Measurements from ENCODE around the gene CBARP.
A peak's percentile ranks its signal among the peaks of the same experiment; 100 is the strongest.

CBARP gene

DNA sequence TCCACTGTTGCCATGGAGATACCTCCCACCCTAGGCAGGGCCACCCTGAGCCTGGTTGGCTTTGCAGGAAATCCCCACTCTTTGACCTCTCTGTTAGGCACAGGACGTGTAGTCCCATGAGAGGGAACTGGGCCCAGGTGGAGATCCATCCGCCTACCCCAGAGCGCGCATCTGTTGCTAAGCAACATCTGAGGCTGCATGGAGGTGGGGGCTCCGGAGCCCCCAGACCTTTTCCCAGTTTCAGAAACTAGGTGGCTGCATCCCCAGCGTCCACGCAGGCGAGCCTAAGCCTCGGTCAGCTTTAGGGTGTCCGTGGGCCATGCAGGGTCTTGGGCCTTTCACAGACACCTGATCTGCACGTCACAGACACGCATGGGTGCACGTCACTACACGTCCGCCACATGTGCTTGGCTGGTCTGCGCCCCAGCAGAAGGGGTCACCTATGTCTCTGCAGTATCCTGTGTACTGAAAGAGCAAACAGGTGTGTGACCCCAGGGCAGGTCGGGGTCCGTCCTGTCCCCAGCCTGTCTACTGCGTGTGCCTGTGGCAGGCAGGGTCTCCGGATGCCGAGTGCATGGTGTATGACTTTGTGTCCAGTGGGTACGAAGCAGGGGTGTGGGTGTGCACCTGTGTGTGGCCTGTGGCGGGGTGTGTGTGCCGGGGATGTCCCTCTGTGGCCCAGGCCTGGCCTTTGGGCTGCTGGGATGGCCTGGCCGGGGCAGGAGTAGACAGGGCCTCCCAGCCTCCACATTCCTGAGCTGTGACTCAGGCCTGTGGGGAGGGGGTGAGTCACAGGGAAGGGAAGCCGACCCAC lies 27.2 kb upstream of the CBARP start:
- no peak for DNase-seq

DNA sequence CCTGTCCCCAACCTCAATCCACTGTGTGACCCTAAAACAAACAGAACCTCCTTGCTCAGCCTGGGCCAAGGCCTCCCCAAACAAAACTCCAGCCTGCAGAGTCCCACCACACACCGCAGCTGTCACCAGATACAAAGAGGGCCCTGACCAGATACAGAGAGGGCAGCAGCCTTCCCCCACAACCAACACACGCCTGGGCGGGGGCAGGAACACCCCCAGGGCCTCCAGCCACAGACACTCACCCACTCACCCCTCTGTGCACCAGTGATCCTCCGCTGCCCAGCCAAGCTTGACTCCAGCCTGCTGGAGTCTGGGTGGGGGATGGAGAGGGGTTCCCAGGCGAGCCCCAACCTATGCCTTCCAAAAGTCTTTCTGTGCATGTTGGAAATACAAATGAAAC lies 25.4 kb upstream of the CBARP start:
- DNase-seq = no peak

DNA sequence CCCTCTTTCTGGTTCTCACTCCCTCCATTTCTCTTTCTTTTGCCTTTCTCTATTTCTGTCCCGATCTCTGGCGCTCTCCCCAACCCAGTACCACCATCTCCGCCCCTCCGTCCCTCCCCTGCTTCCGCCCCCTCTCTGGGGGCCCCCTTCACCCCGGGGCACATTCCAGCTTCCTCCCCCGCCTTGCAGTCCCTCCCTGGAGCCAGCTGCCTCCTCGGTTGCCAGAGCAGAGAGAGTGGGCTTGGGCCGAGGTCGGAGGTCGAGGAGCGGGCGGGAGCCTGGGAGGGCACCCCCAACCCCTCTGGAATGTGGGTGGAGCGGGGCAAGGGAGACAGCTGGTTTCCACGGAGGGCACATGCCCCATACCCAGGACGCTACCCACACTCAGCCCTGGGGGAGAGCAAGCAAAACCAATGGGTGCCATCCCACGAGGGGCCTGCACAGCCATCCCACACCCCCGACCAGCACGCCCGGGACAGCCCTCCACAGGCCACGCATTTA lies 24.9 kb upstream of the CBARP start:
- DNase-seq = no peak

DNA sequence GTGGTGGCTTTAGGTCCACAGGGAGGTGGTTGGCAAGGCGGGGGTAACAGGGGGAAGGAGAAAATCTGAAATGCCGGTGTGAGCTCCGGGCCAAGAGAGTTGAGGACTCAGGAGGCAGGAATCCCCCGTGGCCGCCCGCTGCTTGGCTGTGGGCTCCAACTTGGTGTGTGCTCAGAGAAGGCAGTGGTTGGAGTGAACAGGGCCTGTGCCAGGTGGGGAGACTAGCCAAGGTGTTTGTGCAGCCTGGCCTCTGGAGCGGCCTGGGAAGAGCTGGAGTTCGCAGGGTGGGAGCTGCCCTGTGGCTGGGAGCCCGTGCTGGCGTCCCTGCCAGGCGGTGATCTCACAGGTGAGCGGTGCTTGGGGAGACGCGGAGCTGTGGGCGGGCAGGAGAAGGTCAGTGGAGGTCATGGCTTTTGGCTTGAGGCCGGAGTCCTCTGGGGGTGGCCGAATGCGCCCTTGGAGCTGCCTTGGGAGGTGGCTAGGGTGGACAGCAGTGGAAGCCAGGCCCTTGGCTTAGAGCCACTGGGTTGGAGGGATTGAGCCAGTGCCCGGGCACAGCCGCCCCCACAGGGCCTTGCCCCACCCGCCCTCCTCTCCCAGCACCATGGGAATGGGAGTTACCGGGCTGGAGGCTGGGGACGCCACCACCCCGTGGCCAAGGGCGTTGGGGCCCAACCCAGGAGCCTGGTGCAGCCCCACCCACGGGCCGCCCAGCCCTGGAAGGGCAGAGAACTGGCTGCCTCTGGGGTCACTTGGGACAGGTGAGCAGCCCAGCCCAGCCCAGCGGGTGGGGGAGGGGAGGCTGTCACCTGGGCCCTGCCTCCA lies 24.2 kb upstream of the CBARP start:
- DNase-seq = peak in 1 of 2 experiments; percentile 45

DNA sequence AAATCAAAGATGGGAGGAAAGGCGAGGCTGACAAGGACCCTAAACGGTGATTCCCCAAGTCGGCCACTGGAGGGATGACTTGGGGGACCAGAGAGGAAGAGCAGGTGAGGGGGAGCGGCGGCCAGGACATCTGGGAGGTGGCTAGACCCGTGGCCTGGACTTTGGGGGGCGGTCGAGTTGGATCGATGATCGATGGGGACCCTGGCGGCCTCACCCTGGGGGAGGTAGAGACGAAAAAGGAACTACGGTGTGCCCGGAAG lies 23.7 kb upstream of the CBARP start:
- DNase-seq = no peak

DNA sequence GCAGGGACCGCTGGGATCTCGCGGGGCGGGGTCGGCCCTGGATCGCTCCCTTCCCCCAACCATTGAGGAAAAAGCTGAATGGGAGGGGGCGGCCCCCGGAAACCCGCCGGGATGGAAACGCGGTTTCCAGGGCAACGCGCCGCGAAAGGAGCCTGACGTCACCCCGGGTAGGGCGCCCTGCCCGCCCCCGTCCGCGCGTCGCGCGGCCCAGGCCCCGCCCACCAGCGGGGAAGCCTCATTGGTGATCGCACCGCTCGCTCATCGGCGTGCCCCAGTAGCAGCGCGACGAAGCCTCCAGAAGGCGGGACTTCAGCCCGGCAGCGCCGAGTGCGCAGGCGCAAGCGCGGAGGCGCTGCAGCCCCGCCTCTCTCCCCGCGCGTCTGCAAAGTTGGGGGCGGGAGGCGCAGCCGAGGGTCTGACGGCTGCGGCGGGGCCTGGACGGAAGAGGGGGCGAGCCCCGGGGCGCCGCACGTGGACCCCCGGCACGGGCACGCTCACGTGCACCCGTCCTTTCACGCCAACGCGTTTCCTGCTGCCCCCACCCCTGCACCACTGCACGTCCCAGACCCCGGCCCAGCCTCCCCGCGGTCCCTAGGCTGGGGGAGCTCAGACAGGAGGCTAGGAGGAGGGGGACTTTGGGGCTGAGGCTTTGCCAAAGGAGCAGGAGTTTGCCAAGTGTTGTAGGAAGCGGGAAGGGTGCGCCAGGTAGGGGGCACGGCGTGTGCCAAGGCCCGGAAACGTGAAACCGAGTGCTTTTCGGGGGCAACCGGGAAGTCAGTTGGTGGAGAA lies 23.1 kb upstream of the CBARP start:
- peak; percentile 71 to 93 for DNase-seq

DNA sequence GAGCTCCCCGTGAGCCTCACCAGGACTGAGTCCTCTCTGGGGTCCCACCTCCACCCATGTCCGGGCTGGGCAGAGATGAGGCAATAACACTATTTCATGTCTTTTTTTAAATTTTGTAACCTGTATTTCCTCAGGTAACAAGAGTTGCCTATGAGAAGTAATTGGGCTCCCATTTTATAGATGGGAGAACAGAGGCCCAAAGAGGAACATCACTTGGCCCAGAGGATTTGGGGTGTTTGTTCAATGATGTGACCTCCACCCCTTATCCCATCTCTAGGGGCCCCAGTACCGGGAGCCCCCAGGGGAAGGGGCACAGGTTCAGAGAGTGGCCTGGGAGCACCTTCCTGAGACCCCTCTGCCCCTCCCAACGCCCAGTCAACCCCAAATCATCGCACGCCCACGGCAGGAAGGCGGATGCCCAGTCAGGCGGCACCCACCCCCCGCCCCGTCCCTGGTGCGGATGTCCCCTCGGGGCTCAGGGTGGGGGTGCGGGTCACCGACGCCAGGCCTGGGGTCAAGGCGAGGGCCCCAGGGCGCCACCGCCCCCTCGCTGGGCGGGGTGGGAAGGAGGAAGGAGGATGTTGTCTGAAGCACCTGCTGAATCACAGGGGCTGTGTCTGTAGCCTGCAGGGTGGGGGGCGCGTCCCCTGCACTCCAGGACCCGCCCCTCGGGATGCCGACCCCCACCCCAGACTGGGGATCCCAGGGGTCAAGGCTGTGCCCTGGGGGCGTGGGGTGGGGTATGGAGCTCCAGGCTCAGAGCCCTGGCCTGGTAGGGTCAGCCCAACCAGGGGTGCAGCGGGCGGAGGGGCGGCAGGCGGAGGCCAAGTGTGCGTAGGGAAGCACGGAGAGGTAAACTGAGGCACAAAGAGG lies 22.3 kb upstream of the CBARP start:
- no peak for DNase-seq

DNA sequence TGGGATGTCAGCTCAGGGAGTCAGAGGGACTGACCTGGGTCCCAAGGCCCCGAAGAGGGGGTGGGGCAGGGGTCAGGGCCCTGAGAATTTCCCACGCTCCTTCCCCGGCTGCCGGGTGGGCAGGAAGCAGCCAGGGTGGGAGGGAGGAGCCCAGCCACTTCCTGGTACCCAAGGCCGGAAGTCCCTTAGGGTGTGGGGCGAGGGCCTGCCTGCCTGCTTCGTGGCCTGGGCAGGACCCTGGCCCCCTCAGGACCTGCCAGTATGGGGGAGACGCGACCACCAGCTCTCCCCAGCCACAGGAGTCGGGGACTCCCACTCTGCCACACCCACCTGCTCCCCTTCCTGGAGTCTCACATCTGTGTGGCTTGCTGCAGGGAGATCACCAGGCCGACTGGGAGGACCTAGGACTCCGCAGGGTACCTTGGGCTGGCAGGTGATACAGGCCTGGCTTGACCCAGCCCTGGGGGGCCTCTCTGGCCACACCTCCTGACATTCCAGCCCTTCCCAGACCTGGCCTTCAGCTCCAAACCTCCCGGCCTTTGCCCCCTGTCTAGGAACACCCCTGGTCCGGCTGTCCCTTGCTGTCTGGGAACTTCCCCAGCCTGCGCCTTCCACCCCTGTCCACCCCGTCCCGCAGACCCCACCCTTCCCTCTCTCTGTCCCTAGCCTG lies 21.5 kb upstream of the CBARP start:
- peak; percentile 27 to 62 for DNase-seq

DNA sequence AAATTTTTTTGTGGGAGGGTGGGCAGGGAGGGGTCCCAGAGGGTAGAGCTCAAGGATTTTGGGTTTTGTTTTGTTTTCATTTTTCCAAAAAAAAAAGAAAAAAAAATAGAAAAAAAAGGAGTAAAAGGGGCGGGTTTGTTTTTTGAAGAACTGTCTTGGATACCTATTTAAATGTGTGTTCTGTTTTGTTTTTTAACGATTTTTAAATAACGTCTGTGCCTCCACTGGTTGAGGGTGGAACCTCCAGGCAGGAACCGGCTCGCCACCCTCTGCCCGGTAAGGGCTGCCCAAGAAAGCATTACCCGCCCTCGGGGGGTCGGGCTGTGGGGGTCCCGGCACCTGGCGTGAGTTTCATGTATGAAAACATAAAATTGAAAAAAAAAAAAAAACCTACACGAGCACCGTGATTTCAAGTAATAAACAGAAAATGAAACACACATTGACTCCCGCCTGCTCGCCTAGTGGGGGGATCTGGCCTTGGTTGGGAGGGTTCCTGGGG lies 21.0 kb upstream of the CBARP start:
- DNase-seq = peak; percentile 20 to 49

DNA sequence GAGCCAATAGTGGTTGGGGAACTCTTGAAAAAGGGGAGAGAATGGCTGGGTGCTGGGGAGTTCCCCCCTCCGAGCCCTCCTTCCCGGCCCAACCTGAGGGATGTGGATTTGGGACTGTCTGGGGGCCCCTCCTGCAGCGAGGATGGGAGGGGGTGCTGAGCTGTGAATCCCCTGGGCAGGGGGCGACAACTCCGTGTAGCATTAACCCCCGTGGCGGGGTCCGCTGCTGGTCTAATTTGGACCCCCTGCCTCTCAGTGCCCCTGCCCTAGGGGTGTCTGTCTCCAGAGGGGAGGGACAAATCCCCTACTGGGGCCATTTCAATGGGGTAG lies 20.3 kb upstream of the CBARP start:
- no peak for DNase-seq

DNA sequence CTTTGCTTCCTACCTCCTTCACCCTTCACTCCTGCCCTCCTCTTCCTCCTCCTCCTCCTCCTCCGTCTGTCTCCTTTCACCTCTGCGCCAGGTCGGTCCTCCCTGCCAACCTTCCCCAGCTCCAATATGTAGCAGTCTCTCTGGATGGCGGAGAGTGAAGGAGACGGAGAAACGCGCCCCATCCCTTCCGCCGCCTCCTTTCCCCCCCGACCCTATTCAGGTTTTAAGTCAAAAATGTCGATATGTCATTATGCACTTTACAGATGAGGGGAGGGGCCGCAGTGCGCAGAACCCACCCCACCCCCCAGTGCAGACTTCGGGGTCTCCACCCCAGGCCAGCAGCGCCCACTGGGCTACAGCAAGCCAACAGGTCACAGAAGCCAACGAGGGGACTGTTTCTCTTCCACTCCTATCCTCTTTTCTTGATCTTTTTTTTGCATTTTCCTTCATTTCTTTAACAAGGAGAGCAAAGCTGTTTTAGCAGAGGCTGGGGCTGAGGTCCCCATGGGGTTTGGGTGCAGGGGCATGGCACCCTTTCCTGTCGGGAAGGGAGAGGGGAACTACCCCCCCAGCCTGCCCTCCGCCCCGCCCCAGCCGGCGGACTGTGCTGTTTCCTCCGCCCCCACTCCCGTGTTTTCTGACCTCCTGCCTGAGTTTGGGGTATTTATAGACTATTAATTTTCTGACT lies 19.8 kb upstream of the CBARP start:
- no peak for DNase-seq

DNA sequence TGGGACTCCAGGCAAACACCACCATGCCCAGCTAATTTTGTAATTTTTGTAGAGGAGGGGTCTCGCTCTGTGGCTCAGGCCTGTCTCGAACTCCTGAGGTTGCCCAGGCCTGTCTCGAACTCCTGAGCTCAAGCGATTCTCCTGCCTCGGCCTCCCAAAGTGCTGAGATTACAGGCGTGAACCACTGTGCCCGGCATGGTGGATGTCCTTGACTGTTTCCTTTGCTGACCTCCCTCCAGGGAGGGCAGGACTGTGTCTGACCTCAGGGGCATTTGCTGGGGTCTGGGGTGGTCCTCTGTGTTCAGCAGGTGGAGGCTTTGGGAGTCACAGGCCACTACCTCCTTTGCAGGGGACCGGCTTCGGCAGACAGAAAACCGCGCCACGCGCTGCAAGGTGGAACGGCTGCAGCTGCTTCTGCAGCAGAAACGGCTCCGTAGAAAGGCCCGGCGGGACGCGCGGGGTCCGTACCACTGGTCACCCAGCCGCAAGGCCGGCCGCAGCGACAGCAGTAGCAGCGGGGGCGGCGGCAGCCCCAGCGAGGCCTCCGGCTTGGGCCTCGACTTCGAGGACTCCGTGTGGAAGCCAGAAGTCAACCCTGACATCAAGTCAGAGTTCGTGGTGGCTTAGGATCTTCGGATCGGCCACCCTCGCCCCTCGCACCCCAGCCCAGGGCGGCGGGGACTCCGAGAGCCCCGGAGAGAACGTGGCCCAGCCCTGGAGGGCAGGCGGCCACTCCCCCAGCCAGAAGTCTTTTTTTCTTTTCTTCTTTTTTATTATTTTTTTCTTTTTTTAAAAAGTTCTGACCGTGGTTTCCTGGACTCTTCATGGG lies 19.1 kb upstream of the CBARP start:
- DNase-seq = peak in 1 of 2 experiments; percentile 59

DNA sequence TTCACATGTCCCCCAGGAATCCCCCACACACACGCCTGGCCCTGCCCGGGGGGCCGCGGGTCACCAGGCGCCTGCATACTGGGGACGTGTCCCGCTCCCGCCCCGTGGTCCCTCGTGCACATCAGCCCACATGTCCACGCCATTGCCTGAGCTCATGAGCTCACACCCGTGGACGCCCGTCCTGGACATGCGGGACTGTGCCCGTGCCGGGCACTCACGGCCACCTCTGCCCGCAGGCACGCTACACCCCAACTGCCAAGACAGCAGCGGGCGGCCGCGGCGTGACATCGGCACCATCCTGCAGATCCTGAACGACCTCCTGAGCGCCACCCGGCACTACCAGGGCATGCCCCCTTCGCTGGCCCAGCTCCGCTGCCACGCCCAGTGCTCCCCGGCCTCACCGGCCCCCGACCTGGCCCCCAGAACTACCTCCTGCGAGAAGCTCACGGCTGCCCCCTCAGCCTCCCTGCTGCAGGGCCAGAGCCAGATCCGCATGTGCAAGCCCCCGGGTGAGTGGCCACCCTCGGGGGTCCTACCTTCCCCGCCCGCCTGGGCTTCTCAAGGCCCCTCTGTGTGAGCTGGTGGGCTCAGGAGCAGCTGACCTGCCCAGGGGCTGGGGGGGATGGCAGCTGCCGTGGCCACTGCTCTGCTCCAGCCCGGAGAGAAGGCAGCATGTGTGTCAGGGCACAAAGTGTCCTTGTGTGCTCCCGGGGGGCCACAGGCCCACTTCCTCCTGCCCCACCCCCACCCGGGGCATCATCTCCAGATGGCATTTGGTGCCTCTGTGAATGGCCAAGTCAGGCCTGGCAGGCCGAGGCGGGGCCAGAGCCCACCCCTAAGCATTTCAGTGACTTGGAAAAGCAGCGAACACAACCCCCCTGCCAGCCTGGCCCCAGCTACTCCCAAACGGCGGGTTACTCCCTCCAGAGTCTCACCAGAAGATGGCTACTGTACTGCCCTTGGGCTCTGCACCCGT lies 17.7 kb upstream of the CBARP start:
- DNase-seq = no peak

DNA sequence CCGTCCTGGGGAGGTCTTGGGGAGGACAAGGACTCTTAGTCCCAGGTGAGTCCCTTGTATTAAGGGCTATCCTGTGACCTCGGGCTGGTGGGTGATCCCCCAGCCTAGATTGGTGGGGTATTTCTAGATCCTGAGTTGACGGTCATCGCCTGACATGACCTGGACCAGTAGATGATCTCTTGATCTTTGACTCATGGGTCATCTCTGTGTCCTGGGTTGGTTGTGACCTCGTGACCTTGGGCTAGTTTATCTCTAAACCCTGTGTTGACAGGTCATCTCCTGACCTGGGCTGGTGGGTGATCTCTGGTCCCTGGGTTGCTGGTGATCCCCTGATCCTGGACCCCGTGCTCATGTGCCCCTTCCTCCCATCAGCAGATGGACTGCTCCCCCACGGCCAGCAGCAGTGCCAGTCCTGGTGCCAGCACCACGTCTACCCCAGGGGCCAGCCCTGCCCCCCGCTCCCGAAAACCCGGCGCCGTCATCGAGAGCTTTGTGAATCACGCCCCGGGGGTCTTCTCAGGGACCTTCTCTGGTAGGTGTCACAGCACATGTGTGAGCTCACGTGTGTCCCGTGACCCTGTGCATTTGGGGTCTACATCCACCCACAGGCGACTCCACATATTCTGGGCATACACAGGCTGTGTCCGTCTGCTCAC lies 16.9 kb upstream of the CBARP start:
- DNase-seq = no peak

DNA sequence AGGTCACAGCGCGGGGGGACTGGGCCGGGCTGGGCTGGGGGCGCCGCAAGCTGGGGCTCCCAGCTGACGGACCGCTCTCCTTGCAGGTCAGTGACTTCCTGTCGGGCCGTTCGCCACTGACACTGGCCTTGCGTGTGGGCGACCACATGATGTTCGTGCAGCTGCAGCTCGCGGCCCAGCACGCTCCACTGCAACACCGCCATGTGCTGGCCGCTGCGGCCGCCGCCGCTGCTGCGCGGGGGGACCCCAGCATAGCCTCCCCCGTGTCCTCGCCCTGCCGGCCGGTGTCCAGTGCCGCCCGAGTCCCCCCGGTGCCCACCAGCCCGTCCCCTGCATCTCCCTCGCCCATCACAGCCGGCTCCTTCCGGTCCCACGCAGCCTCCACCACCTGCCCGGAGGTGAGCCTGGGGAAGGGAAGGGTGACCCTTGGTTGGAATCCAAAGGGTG lies 16.3 kb upstream of the CBARP start:
- DNase-seq = no peak

DNA sequence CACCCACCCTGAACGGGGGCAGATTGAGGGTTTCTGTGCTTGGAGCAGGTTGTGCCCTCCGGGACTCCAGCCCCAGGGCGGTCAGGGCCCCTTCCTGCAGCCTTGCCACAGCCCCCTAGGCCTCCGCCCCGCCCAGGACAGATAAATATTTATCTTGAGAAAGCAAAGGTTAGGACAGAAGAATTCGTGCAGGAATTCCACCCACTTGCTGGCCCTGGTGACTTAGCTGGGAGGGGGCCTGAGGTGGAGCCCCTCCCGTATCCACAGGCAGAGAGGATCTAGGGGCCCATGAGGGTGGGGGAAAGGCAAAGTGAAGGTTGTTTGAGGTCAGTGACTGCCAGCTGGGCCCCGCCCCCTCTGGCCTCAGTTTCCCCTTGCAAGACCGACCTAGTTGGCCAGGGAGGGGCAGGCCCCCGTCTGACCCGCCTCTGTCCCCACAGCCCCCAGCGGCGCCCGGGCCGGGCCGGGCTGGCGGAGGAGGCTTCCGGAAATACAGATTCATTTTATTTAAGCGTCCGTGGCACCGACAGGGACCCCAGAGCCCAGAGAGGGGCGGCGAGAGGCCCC lies 15.8 kb upstream of the CBARP start:
- DNase-seq = no peak

DNA sequence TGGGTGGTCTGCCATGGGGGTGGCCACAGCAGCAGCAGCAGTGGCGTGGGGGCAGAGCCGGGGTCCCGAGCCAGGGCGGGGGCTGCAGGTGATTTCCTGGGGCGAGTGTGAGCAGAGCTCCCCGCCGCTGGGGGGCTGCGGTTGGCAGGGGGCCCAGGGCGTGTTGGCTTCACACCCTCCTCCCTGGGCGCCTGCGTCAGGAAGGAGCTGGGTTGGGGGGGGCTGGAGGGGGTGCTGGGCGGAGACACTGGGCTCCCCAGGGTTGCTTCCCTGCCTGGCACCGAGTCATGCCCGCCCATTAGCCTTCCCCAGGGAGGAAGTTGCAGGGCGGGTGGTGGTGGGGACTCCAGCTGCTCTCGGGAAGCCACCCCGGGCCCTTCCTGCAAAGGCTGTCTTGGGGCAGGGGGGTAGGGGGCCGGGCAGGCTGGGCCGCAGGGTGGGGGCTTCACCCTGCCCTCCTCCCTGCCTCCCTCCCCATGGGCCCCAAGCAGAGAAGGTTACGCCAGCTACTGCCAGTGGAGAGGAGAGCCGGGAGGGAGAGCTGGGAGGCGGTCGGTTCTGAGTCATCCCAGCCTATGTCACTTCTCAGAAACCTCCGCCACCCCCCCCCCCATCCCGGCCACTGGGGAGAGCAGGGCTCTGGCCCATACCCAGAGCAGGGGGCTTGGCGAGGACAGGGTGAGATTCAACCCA lies 15.2 kb upstream of the CBARP start:
- peak; percentile 24 to 51 for DNase-seq

Data from NCI-H526 (cell line).